OCI-LY7 (cell line): ENCODE measurements around the gene TJAP1. TPM values are rescaled to one million over a fixed set of nuclear protein-coding genes. Genes with fewer than 3 reads are reported as not detected.
"Not testable (repeated sequence)": the region's sequence is repeated elsewhere in the genome, so short reads cannot be mapped to it uniquely, and the experiment has no call there.

Source experiments
- BruUV-seq: library from RNA; stranded (reverse); fragments of 400-500 nt; replicated peaks from 2 replicates; lab custom pipeline; 2021; lab: Mats Ljungman, UMichigan
- CTCF ChIA-PET: fragments of 300-600 bp; sonication (Branson Sonifier 250); formaldehyde crosslinking; loops from one replicate; lab custom pipeline; 2022; ENCODE audit warnings: antibody characterized with exemption; ENCODE audit not compliant: unreplicated experiment; lab: Charles Lee
- POLR2A ChIA-PET: fragments of 300-600 bp; sonication (Branson Sonifier 250); formaldehyde crosslinking; loops from one replicate; lab custom pipeline; 2022; ENCODE audit warnings: antibody characterized with exemption; lab: Charles Lee
- DNase-seq: peaks from one replicate; pipeline ENCODE4 v3.0.0-alpha.2; 2015; ENCODE audit warnings: low spot score
- H2AFZ ChIP-seq: fragments of 200-600 bp; sonication (generic), shearing (Covaris generic); 2 replicates; pipeline ENCODE4 v1.6.1; 2014; ENCODE audit warnings: mild to moderate bottlenecking, antibody characterized with exemption, low read length, moderate library complexity
- H3K27ac ChIP-seq: fragments of 200-600 bp; sonication (generic); 2 replicates; pipeline ENCODE4 v1.5.1; 2014; ENCODE audit warnings: mixed run types, low read depth, mild to moderate bottlenecking, moderate library complexity, low read length, inconsistent platforms; ENCODE audit not compliant: poor library complexity, severe bottlenecking
- H3K36me3 ChIP-seq: fragments of 200-600 bp; sonication (generic); 2 replicates; pipeline ENCODE4 v1.6.1; 2014; ENCODE audit warnings: mild to moderate bottlenecking, antibody characterized with exemption, low read length, moderate library complexity, mixed read lengths; ENCODE audit not compliant: insufficient read depth
- H3K4me1 ChIP-seq: fragments of 200-600 bp; sonication (generic); 2 replicates; pipeline ENCODE4 v1.5.1; 2014; ENCODE audit warnings: mild to moderate bottlenecking, low read length; ENCODE audit not compliant: insufficient read depth, poor library complexity, severe bottlenecking
- H3K4me2 ChIP-seq: fragments of 200-600 bp; sonication (generic); 2 replicates; pipeline ENCODE4 v1.6.1; 2014; ENCODE audit warnings: mild to moderate bottlenecking, low read length
- H3K4me3 ChIP-seq: fragments of 200-600 bp; sonication (generic); 2 replicates; pipeline ENCODE4 v1.5.1; 2014; ENCODE audit warnings: mild to moderate bottlenecking, low read depth, low read length; ENCODE audit not compliant: poor library complexity, severe bottlenecking
- H3K79me2 ChIP-seq: fragments of 200-600 bp; sonication (generic); 2 replicates; pipeline ENCODE4 v1.6.1; 2016; ENCODE audit warnings: low read depth, mild to moderate bottlenecking, low read length, moderate library complexity, mixed read lengths; ENCODE audit not compliant: insufficient read depth
- H3K9me2 ChIP-seq: fragments of 200-600 bp; sonication (generic); 2 replicates; pipeline ENCODE4 v1.6.1; 2016; ENCODE audit warnings: mild to moderate bottlenecking, low read length, mixed read lengths; ENCODE audit not compliant: insufficient read depth
- H3K9me3 ChIP-seq: fragments of 200-600 bp; sonication (generic); 2 replicates; pipeline ENCODE4 v1.6.1; 2014; ENCODE audit warnings: mild to moderate bottlenecking, mixed run types, low read length, mixed read lengths
- H4K20me1 ChIP-seq: fragments of 200-600 bp; sonication (generic); 2 replicates; pipeline ENCODE4 v1.6.1; 2014; ENCODE audit warnings: mild to moderate bottlenecking, antibody characterized with exemption, low read length, moderate library complexity, mixed read lengths; ENCODE audit not compliant: insufficient read depth
- CTCF ChIP-seq: fragments of 200-600 bp; sonication (generic); conservative IDR thresholded peaks from 2 replicates; pipeline ENCODE4 v1.5.1; 2014; ENCODE audit warnings: mild to moderate bottlenecking, antibody characterized with exemption, low read length, moderate library complexity, mixed read lengths
- EZH2phosphoT487 ChIP-seq: fragments of 200-600 bp; sonication (generic); IDR thresholded peaks from 2 replicates; pipeline ENCODE4 v1.6.1; 2018; ENCODE audit warnings: low read depth, borderline replicate concordance, mild to moderate bottlenecking, mixed run types, antibody characterized with exemption, low read length, moderate library complexity, mixed read lengths
- intact Hi-C: fragments of 100-400 bp; cut with micrococcal nuclease; formaldehyde crosslinking; loops from one replicate; pipeline ENCODE4 v1.10.0; 2022; ENCODE audit not compliant: unreplicated experiment
- total RNA-seq, 2 experiments: library from RNA; depleted of rRNA in 1 of 2; stranded (reverse); fragments of >200 nt in 1 of 2; shearing (Covaris generic) in 1 of 2; gene quantifications; 2 replicates each; pipeline ENCODE4 v1.2.3, GENCODE V29; 2014 to 2022

The TJAP1 gene
- total RNA-seq, 2 experiments from 2014 or later = 16.7 to 34.4 TPM

DNA sequence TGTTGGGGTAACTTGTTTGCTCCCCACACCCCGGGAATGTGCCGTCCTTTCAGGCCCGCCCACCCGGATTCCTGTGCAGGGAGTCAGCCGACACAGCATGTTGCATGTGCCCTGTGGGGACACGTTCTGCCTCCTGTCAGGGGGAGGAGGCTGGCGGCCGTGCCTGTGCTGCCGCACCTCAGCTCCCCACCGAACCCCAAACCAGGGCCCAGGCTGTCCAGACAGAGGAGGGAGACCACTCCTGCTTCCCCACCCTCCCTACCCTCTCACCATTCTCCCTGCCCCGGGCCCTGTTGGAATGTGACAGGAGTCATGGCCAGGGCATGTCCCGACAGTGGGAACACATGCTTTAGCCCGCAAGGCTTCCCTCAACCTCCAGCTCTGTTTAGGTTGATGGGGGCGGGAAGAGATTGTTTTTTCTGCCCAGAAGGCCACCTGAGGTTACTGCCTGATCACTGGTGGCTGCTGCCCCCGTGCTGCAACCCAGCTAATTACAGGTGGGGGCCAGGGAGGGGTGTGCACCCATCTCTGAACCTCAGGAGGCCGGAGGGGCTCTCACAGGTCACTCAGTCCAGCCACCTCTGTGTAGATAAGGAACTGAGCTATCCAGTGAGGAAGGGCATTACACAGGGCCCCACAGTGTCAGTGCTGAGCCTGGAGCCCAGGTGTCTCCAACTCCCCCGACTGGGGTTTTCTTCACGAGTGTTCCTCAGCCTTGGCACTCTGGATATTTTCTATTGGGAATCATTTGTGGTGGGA, 19.2 kb downstream of the TJAP1 start:
- peak; percentile 51 for DNase-seq
- Histone ChIP-seq H3K4me1 (no peaks in the 10 kb centered on the region), H3K4me2 (no peak overlapping the region), H3K79me2 (no peaks in the 10 kb centered on the region), H3K9me3 (no peaks in the 10 kb centered on the region), H2AFZ (no peak overlapping the region), H3K36me3 (peaks cover 28% of the 10 kb centered on the region; the same call in 1 of the 2 replicates), H4K20me1 (no peaks in the 10 kb centered on the region), H3K4me3 (no peak overlapping the region), H3K27ac (no peak overlapping the region), H3K9me2 (no peaks in the 10 kb centered on the region)
- intact Hi-C loops = no loop called here
- TF ChIP-seq CTCF (peak; percentile 72), EZH2phosphoT487 (no peak)
- CTCF ChIA-PET = no interaction called here
- BruUV-seq = no TSS peak
- POLR2A ChIA-PET = interaction anchor here (0.6 kb wide), 1 partner anchor 61 kb away, joined by 3 read pairs; no protein-coding TSS in a partner anchor

DNA sequence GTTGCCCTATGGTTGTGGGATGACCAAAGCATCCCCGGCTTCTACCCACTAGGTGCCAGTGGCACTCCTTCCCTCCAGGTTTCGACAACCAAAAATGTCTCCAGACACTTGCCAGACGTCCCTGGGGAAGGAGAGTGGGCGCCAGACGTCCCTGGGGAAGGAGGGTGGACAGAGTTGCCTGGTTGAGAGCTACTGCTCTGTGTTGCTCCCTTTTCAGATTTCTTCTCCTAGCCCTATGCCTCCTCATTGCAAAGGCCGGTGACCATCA, 19.7 kb downstream of the TJAP1 start:
- intact Hi-C loops = no loop called here
- H3K4me1 ChIP-seq = no peaks in the 10 kb centered on the region
- no peaks in the 10 kb centered on the region for H3K9me2 ChIP-seq
- TF ChIP-seq EZH2phosphoT487 = no peak
- TF ChIP-seq CTCF = no peak
- H3K9me3 ChIP-seq = no peaks in the 10 kb centered on the region
- no peaks in the 10 kb centered on the region for H4K20me1 ChIP-seq
- no peak overlapping the region for H2AFZ ChIP-seq
- ChIA-PET POLR2A (interaction anchor here (0.6 kb wide), 1 partner anchor 62 kb away, joined by 3 read pairs; no protein-coding TSS in a partner anchor), CTCF (no interaction called here)
- H3K4me2 ChIP-seq = no peak overlapping the region
- BruUV-seq = no TSS peak
- DNase-seq = no peak
- H3K4me3 ChIP-seq = no peak overlapping the region
- no peak overlapping the region for H3K27ac ChIP-seq
- H3K79me2 ChIP-seq = no peaks in the 10 kb centered on the region
- peaks cover 28% of the 10 kb centered on the region; the same call in 1 of the 2 replicates for H3K36me3 ChIP-seq

GRCh38 chr6:43497689-43498088, 20.3 kb downstream of the TJAP1 start:
- no peaks in the 10 kb centered on the region for H3K79me2 ChIP-seq
- no peak overlapping the region for H3K4me3 ChIP-seq
- no peaks in the 10 kb centered on the region for H3K9me2 ChIP-seq
- H2AFZ ChIP-seq = no peak overlapping the region
- CTCF ChIA-PET = no interaction called here
- TF ChIP-seq EZH2phosphoT487 (no peak), CTCF (no peak)
- POLR2A ChIA-PET = interaction anchor here (0.7 to 0.8 kb wide), 2 partner anchors 19 to 53 kb away, joined by 3 read pairs; partner anchors contain the start of gene YIPF3
- H3K9me3 ChIP-seq = no peaks in the 10 kb centered on the region
- no peaks in the 10 kb centered on the region for H3K4me1 ChIP-seq
- no TSS peak for BruUV-seq
- no peak overlapping the region for H3K4me2 ChIP-seq
- intact Hi-C loops = no loop called here
- no peaks in the 10 kb centered on the region for H4K20me1 ChIP-seq
- DNase-seq = no peak
- H3K36me3 ChIP-seq = peaks cover 35% of the 10 kb centered on the region; the same call in 1 of the 2 replicates
- H3K27ac ChIP-seq = no peak overlapping the region

DNA sequence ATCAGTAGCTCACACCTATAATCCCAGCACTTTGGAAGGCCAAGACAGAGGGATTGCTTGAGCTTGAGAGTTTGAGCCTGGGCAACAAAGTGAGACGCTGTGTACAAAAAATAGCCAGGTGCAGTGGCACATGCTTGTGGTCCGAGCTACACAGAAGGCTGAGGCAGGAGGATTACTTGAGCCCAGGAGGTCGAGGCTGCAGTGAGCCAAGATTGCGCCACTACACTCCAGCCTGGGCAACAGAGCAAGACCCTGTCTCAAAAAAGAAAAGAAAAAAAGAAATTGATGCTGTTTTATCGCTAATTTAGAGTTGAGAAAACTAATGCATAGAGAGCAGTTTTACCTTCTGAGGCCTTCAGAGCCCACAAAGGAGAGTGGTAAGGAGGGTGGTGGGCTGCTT, 20.9 kb downstream of the TJAP1 start:
- H3K4me3 ChIP-seq, H4K20me1 ChIP-seq, H3K9me2 ChIP-seq, intact Hi-C loops, DNase-seq, BruUV-seq, CTCF ChIA-PET, H3K4me2 ChIP-seq, H3K27ac ChIP-seq, H3K4me1 ChIP-seq, H3K9me3 ChIP-seq, H2AFZ ChIP-seq, H3K79me2 ChIP-seq: not testable (repeated sequence)
- POLR2A ChIA-PET = interaction anchor here (0.7 to 0.8 kb wide), 2 partner anchors 18 to 53 kb away, joined by 3 read pairs; partner anchors contain the start of gene YIPF3
- H3K36me3 ChIP-seq = peaks cover 37% of the 10 kb centered on the region
